ENCODE measurements around the gene ITGA2. TPM values are rescaled to one million over a fixed set of nuclear protein-coding genes. Genes with fewer than 3 reads are reported as not detected.
"Not testable (repeated sequence)": the region's sequence is repeated elsewhere in the genome, so short reads cannot be mapped to it uniquely, and the experiment has no call there.

The ITGA2 gene
- total RNA-seq, 4 donors from 2014 or later: 1.1 to 6.8 (median 1.8) TPM

GRCh38 chr5:52963636-52964035, 25.5 kb upstream of the ITGA2 start:
- ATAC-seq (ENCODE audit: low FRiP score): no peak
- no peak for TF ChIP-seq CTCF (IDR thresholded peaks at IDR 0.05)
- no peak for DNase-seq (ENCODE audit: low spot score)

GRCh38 chr5:52964138-52964537, 25.0 kb upstream of the ITGA2 start:
- ATAC-seq (ENCODE audit: low FRiP score) (no peak), DNase-seq (ENCODE audit: low spot score) (no peak)
- no peak for TF ChIP-seq CTCF (IDR thresholded peaks at IDR 0.05)

GRCh38 chr5:52976157-52976556, 13.0 kb upstream of the ITGA2 start:
- DNase-seq (ENCODE audit: low spot score); ATAC-seq (ENCODE audit: low FRiP score): not testable (repeated sequence)

- no peak for DNase-seq (ENCODE audit: low spot score)
- TF ChIP-seq CTCF (IDR thresholded peaks at IDR 0.05): no peak
- ATAC-seq (ENCODE audit: low FRiP score): no peak
Measured at GRCh38 chr5:52977264-52977897, 11.8 kb upstream of the ITGA2 start.

- no peak for TF ChIP-seq CTCF (IDR thresholded peaks at IDR 0.05)
- ATAC-seq (ENCODE audit: low FRiP score) (no peak), DNase-seq (ENCODE audit: low spot score) (no peak)
Measured at GRCh38 chr5:52981507-52981906, 7.6 kb upstream of the ITGA2 start.

- no peak for TF ChIP-seq CTCF (IDR thresholded peaks at IDR 0.05)
- DNase-seq (ENCODE audit: low spot score): no peak
- ATAC-seq (ENCODE audit: low FRiP score): no peak
Measured at GRCh38 chr5:52983731-52984636, 5.2 kb upstream of the ITGA2 start.

GRCh38 chr5:52985306-52985705, 3.8 kb upstream of the ITGA2 start:
- TF ChIP-seq CTCF (IDR thresholded peaks at IDR 0.05): no peak
- DNase-seq (ENCODE audit: low spot score) (no peak), ATAC-seq (ENCODE audit: low FRiP score) (no peak)

Measured in omental fat pad (tissue), 4 donors.